ENCODE measurements around the gene CAND2.

The CAND2 gene

GRCh38 chr3:12865271-12865670 lies 68.8 kb downstream of the CAND2 start:
- no peak for TF ChIP-seq CTCF (IDR thresholded peaks at IDR 0.05)

GRCh38 chr3:12866836-12867235 lies 70.4 kb downstream of the CAND2 start:
- TF ChIP-seq CTCF (IDR thresholded peaks at IDR 0.05) = no peak

- TF ChIP-seq CTCF (IDR thresholded peaks at IDR 0.05) = peak; percentile 92
Observed at GRCh38 chr3:12868039-12869034, 71.9 kb downstream of the CAND2 start.

GRCh38 chr3:12869035-12869621 lies 72.6 kb downstream of the CAND2 start:
- no peak for TF ChIP-seq CTCF (IDR thresholded peaks at IDR 0.05)

GRCh38 chr3:12870942-12871341 lies 74.5 kb downstream of the CAND2 start:
- TF ChIP-seq CTCF (IDR thresholded peaks at IDR 0.05) = no peak

- TF ChIP-seq CTCF (IDR thresholded peaks at IDR 0.05) = no peak
Observed at GRCh38 chr3:12871404-12871983, 75.0 kb downstream of the CAND2 start.

- no peak for TF ChIP-seq CTCF (IDR thresholded peaks at IDR 0.05)
Observed at GRCh38 chr3:12875857-12876836, 79.7 kb downstream of the CAND2 start.

Measured in LNCAP (cell line).